DND-41 (cell line): ENCODE measurements around the gene SYT1.

Source experiments
- EZH2 ChIP-seq: IDR thresholded peaks from 3 replicates; pipeline ENCODE4 v1.6.1; 2012; ENCODE audit warnings: borderline replicate concordance, low read depth, mild to moderate bottlenecking, moderate library complexity, low read length, inconsistent platforms; ENCODE audit not compliant: severe bottlenecking
- TF ChIP-seq, protein P1 (sequence below): IDR thresholded peaks from 2 replicates; pipeline ENCODE4 v1.5.1; 2012; ENCODE audit warnings: borderline replicate concordance, low read length, moderate library complexity, mild to moderate bottlenecking; ENCODE audit not compliant: poor library complexity, severe bottlenecking; ENCODE audit errors: extremely low read depth

DNA sequence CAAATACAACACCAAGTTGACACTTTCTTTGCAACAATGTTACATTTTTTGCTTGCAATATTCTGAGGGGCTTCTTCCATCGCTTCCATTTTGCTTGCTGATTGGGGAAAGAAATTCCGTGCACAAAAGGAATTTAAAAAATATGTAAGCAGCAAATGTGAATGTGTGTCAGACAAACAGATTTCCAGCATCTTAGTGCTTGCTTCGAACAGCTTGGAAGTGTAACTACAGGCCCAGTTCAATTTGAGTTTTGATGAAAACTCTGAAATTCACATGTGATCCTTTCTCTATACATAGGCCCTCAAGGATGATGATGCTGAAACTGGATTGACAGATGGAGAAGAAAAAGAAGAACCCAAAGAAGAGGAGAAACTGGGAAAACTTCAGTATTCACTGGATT, 427.1 kb downstream of the SYT1 start:
- TF ChIP-seq, protein P1, sequence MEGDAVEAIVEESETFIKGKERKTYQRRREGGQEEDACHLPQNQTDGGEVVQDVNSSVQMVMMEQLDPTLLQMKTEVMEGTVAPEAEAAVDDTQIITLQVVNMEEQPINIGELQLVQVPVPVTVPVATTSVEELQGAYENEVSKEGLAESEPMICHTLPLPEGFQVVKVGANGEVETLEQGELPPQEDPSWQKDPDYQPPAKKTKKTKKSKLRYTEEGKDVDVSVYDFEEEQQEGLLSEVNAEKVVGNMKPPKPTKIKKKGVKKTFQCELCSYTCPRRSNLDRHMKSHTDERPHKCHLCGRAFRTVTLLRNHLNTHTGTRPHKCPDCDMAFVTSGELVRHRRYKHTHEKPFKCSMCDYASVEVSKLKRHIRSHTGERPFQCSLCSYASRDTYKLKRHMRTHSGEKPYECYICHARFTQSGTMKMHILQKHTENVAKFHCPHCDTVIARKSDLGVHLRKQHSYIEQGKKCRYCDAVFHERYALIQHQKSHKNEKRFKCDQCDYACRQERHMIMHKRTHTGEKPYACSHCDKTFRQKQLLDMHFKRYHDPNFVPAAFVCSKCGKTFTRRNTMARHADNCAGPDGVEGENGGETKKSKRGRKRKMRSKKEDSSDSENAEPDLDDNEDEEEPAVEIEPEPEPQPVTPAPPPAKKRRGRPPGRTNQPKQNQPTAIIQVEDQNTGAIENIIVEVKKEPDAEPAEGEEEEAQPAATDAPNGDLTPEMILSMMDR = no peak
- no peak for TF ChIP-seq EZH2
